Measurements from ENCODE around the gene ARL15. TPM values are rescaled to one million over a fixed set of nuclear protein-coding genes. Genes with fewer than 3 reads are reported as not detected.

Gene ARL15
- total and polyA plus RNA-seq, 2 donors (not counting 3 experiments of a cell fraction or from before 2014, with no cell fraction given): 11.9 to 24.4 TPM

DNA sequence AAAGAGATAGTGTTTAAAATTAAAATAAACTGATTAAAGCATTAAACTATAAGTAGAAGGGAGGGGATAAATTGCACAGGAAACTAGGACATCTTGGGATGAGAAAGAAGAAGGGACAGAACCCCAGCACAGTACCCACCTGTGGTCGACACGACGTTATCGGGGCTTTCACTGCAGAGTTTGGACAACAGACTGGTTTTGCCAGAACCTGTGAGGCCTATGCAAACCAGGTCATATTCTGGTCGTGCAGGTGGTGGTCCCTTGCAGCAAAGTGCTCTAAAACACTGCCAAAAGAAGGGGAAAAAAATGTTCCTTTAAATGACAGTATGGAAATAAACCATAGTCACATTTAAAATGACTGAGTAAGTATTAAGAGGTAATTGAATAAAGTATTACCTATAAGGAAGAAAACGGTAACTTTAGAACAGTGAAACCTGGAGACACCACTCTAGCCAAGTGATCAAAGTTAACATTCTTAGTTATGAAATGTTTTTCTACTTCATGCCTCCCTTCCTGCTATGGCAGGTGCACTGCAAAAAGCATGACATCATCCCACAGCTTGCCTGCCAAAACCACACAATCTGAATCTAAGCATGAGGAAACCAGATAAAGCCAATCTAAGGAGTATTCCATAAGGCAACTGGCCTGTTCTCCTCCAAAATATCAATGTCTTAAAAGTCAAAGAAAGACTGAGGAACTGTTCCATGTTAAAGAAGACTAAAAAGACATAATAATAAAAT, 138.6 kb downstream of the ARL15 start:
- H3K4me3 ChIP-seq (replicated peaks in 1 of 3; ENCODE audit: insufficient read depth in 1 of 3, low read depth in 1 of 3, low read length in 3 of 3): no peak overlapping the region
- BruUV-seq (replicated peaks): no TSS peak
- dilution Hi-C loops (cut with MboI; ENCODE audit: extremely low pct_ligation_motif_present, low sequenced_read_pairs): no loop called here
- no peak overlapping the region for H3K4me2 ChIP-seq (ENCODE audit: insufficient read depth, low read length)
- FAIRE-seq: peak; percentile 24
- no peaks in the 10 kb centered on the region for H4K20me1 ChIP-seq (replicated peaks; ENCODE audit: control insufficient read depth, extremely low read depth, insufficient read depth, low read length)
- no peak for TF ChIP-seq POLR2A (IDR thresholded peaks at IDR 0.05; ENCODE audit: low read depth, low read length)
- peak; percentile 53 for TF ChIP-seq JUN (IDR thresholded peaks at IDR 0.05; ENCODE audit: borderline replicate concordance, insufficient read depth, insufficient read length, low read depth)
- no peak for TF ChIP-seq GATA2 (IDR thresholded peaks at IDR 0.05; ENCODE audit: insufficient read depth, insufficient read length, low read depth, low read length)
- H3K9me1 ChIP-seq (replicated peaks; ENCODE audit: control insufficient read depth, extremely low read depth, insufficient read depth, low read length): no peaks in the 10 kb centered on the region
- ChIA-PET POLR2A (no interaction called here), CTCF (no interaction called here)
- DNase-seq (ENCODE audit: low read depth, low spot score): peak; percentile 78
- H3K9ac ChIP-seq (replicated peaks; ENCODE audit: extremely low read depth, insufficient read depth, low read length): no peak overlapping the region
- H3K4me1 ChIP-seq (ENCODE audit: control insufficient read depth, extremely low read depth, insufficient read depth, low read length): no peaks in the 10 kb centered on the region
- H3K36me3 ChIP-seq (ENCODE audit: control insufficient read depth in 2 of 2, extremely low read depth in 1 of 2, insufficient read depth in 2 of 2, low read length in 2 of 2): no peaks in the 10 kb centered on the region
- no peaks in the 10 kb centered on the region for H3K9me3 ChIP-seq (replicated peaks; ENCODE audit: control insufficient read depth, insufficient read depth, low read length)
- no peaks in the 10 kb centered on the region for H3K79me2 ChIP-seq (ENCODE audit: control insufficient read depth, insufficient read depth, low read length)
- intact Hi-C loops (cut with micrococcal nuclease): no loop called here
- H2AFZ ChIP-seq (ENCODE audit: low read depth, low read length): no peak overlapping the region
- H3K27ac ChIP-seq (ENCODE audit: insufficient read depth, low read depth, low read length): no peak overlapping the region
- no peaks in the 10 kb centered on the region for H3K27me3 ChIP-seq (ENCODE audit: control insufficient read depth in 2 of 2, insufficient read depth in 2 of 2, low read length in 2 of 2)

DNA sequence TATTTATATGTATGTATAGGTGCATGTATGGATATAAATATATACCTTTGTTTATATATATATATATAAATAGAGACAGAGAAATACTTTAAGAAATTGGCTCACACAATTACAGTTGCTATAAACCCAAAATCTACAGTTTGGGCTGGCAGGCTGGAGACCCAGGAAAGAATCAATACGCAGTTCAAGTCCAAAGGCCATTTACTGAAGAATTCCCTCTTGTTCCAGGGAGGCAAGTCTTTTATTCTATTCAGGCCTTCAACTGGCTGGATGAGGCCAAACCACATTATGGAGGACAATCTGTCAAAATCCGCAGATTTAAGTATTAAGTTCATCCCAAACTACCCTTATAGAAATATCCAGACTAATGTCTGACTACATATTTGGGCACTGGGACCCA, 144.7 kb downstream of the ARL15 start:
- TF ChIP-seq GATA2 (IDR thresholded peaks at IDR 0.05; ENCODE audit: insufficient read depth, insufficient read length, low read depth, low read length) (no peak), FOS (IDR thresholded peaks at IDR 0.05; ENCODE audit: borderline replicate concordance, insufficient read depth, low read length) (no peak), MYC (IDR thresholded peaks at IDR 0.05; ENCODE audit: low read depth, low read length) (no peak), JUN (IDR thresholded peaks at IDR 0.05; ENCODE audit: borderline replicate concordance, insufficient read depth, insufficient read length, low read depth) (no peak), POLR2A (IDR thresholded peaks at IDR 0.05; ENCODE audit: low read depth, low read length) (no peak), POLR2AphosphoS5 (IDR thresholded peaks at IDR 0.05; ENCODE audit: insufficient read depth, low read depth, low read length) (no peak), EZH2 (IDR thresholded peaks at IDR 0.05; ENCODE audit: borderline replicate concordance, low read depth, low read length, severe bottlenecking) (no peak)
- TF ChIP-seq, protein P1, sequence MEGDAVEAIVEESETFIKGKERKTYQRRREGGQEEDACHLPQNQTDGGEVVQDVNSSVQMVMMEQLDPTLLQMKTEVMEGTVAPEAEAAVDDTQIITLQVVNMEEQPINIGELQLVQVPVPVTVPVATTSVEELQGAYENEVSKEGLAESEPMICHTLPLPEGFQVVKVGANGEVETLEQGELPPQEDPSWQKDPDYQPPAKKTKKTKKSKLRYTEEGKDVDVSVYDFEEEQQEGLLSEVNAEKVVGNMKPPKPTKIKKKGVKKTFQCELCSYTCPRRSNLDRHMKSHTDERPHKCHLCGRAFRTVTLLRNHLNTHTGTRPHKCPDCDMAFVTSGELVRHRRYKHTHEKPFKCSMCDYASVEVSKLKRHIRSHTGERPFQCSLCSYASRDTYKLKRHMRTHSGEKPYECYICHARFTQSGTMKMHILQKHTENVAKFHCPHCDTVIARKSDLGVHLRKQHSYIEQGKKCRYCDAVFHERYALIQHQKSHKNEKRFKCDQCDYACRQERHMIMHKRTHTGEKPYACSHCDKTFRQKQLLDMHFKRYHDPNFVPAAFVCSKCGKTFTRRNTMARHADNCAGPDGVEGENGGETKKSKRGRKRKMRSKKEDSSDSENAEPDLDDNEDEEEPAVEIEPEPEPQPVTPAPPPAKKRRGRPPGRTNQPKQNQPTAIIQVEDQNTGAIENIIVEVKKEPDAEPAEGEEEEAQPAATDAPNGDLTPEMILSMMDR (IDR thresholded peaks at IDR 0.05; ENCODE audit: extremely low read depth in 1 of 2, insufficient read depth in 1 of 2, low read depth in 1 of 2, low read length in 2 of 2): no peak
- TF ChIP-seq, protein P2, sequence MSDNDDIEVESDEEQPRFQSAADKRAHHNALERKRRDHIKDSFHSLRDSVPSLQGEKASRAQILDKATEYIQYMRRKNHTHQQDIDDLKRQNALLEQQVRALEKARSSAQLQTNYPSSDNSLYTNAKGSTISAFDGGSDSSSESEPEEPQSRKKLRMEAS (IDR thresholded peaks at IDR 0.05; ENCODE audit: insufficient read depth, insufficient read length): no peak
- POLR2A ChIA-PET: no interaction called here
- dilution Hi-C loops (cut with MboI; ENCODE audit: extremely low pct_ligation_motif_present, low sequenced_read_pairs): no loop called here
- H3K79me2 ChIP-seq (ENCODE audit: control insufficient read depth, insufficient read depth, low read length): no peaks in the 10 kb centered on the region
- no TSS peak for BruUV-seq (replicated peaks)
- CTCF ChIA-PET: interaction anchor here (0.8 kb wide), 1 partner anchor 12 kb away, joined by 3 read pairs; no protein-coding TSS in a partner anchor
- H2AFZ ChIP-seq (ENCODE audit: low read depth, low read length): no peak overlapping the region
- H3K9ac ChIP-seq (replicated peaks; ENCODE audit: extremely low read depth, insufficient read depth, low read length): no peak overlapping the region
- no peaks in the 10 kb centered on the region for H3K9me3 ChIP-seq (replicated peaks; ENCODE audit: control insufficient read depth, insufficient read depth, low read length)
- H3K4me1 ChIP-seq (ENCODE audit: control insufficient read depth, extremely low read depth, insufficient read depth, low read length): no peaks in the 10 kb centered on the region
- no peak overlapping the region for H3K4me3 ChIP-seq (replicated peaks in 1 of 3; ENCODE audit: insufficient read depth in 1 of 3, low read depth in 1 of 3, low read length in 3 of 3)
- no peaks in the 10 kb centered on the region for H4K20me1 ChIP-seq (replicated peaks; ENCODE audit: control insufficient read depth, extremely low read depth, insufficient read depth, low read length)
- intact Hi-C loops (cut with micrococcal nuclease): no loop called here
- no peak for FAIRE-seq
- no peaks in the 10 kb centered on the region for H3K36me3 ChIP-seq (ENCODE audit: control insufficient read depth in 2 of 2, extremely low read depth in 1 of 2, insufficient read depth in 2 of 2, low read length in 2 of 2)
- no peaks in the 10 kb centered on the region for H3K9me1 ChIP-seq (replicated peaks; ENCODE audit: control insufficient read depth, extremely low read depth, insufficient read depth, low read length)
- no peak for DNase-seq (ENCODE audit: low read depth, low spot score)
- no peak overlapping the region for H3K4me2 ChIP-seq (ENCODE audit: insufficient read depth, low read length)
- H3K27me3 ChIP-seq (ENCODE audit: control insufficient read depth in 2 of 2, insufficient read depth in 2 of 2, low read length in 2 of 2): no peaks in the 10 kb centered on the region
- no peak overlapping the region for H3K27ac ChIP-seq (ENCODE audit: insufficient read depth, low read depth, low read length)

Data from endothelial cell of umbilical vein (primary cell).